Kidney tubule cell (primary cell): Measurements from ENCODE around the gene PCDHGB3.
"Not testable (repeated sequence)": the region's sequence is repeated elsewhere in the genome, so short reads cannot be mapped to it uniquely, and the experiment has no call there.

Source experiments
- DNase-seq: peaks from one replicate; pipeline ENCODE4 v3.0.0-alpha.2; 2018; ENCODE audit warnings: low spot score

PCDHGB3 gene

GRCh38 chr5:141359790-141360426, 10.1 kb upstream of the PCDHGB3 start, which contains the start of gene PCDHGB2:
Gene PCDHGB2 (plus strand): TSS chr5:141359994. CDS start chr5:141360136, 142 bp downstream.
- DNase-seq = peak; percentile 54

GRCh38 chr5:141360685-141361084, 9.4 kb upstream of the PCDHGB3 start:
- DNase-seq = no peak

GRCh38 chr5:141362719-141363118, 7.3 kb upstream of the PCDHGB3 start:
- DNase-seq = no peak

GRCh38 chr5:141363952-141364660, 5.9 kb upstream of the PCDHGB3 start, which contains the start of gene PCDHGA5:
Gene PCDHGA5 (plus strand): TSS chr5:141364162. CDS start chr5:141364331, 169 bp downstream.
- peak; percentile 17 for DNase-seq

DNA sequence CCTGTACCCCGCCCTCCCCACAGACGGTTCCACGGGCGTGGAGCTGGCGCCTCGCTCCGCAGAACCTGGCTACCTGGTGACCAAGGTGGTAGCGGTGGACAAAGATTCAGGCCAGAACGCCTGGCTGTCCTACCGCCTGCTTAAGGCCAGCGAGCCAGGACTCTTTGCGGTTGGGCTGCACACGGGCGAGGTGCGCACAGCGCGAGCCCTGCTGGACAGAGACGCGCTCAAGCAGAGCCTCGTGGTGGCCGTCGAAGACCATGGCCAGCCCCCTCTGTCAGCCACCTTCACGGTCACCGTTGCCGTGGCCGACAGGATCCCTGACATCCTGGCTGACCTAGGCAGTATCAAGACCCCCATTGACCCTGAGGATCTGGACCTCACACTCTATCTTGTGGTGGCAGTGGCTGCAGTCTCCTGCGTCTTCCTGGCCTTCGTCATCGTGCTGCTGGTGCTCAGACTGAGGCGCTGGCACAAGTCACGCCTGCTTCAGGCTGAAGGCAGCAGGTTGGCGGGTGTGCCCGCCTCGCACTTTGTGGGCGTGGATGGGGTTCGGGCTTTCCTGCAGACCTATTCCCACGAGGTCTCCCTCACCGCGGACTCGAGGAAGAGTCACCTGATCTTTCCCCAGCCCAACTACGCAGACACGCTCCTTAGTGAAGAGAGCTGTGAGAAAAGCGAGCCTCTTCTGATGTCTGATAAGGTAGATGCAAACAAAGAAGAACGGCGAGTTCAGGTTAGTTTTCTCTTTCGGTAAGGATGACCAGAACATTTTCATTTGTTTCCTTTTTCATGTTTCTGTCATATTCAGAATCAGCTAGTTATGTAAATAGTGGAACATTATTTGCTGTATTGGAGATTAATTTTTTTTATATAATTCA, 3.8 kb upstream of the PCDHGB3 start:
- no peak for DNase-seq

DNA sequence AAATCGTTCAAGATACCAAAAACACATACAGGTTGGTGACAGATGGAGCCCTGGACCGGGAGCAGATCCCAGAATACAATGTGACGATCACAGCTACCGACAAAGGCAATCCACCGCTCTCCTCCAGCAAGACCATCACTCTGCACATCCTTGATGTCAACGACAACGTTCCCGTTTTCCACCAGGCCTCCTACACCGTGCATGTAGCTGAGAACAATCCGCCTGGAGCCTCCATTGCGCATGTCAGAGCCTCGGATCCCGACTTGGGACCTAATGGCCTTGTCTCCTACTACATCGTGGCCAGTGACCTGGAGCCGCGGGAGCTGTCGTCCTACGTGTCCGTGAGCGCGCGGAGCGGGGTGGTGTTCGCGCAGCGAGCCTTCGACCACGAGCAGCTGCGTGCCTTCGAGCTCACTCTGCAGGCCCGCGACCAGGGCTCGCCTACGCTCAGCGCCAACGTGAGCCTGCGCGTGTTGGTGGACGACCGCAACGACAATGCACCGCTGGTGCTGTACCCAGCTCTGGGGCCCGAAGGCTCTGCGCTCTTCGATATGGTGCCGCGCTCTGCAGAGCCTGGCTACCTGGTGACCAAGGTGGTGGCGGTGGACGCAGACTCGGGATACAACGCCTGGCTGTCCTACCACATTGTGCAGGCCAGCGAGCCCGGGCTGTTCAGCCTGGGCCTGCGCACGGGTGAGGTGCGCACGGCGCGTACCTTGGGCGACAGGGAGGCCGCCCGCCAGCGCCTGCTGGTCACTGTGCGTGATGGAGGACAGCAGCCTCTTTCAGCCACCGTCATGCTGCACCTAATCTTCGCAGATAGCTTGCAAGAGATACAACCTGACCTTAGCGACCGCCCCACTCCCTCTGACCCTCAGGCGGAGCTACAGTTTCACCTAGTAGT, 1.8 kb downstream of the PCDHGB3 start:
- no peak for DNase-seq

DNA sequence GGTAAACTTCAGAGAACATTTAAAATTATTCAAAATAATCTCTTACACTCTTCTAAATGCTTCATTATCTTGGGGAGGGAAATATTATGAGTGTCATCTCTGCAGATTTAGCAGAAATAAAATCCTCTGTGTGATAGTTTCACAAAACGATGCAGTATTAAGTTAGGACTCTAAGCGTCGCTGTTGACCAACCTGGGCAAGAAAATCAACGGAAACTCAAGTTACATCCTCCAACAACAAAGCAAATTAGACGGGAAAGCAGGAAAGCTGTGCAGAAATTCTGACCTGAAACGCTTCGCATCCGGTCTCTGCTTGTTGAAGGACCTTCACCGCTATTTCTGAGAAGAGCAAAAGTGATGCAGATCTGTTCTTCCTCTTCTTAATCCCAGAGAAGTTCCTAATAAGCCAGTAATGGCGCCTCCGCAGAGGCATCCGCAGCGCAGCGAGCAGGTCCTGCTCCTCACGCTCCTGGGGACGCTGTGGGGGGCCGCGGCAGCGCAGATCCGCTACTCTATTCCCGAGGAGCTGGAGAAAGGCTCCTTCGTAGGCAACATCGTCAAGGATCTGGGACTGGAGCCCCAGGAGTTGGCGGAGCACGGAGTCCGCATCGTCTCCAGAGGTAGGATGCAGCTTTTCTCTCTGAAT, 3.8 kb downstream of the PCDHGB3 start, which contains the start of gene PCDHGA6:
Gene PCDHGA6, plus strand, starts transcription at position 219 of the 645 bp plus-strand sequence. Its CDS starts 193 bp downstream, at position 412.
- peak; percentile 39 for DNase-seq

- no peak for DNase-seq
Measured at GRCh38 chr5:141374627-141375026, 4.6 kb downstream of the PCDHGB3 start.

DNA sequence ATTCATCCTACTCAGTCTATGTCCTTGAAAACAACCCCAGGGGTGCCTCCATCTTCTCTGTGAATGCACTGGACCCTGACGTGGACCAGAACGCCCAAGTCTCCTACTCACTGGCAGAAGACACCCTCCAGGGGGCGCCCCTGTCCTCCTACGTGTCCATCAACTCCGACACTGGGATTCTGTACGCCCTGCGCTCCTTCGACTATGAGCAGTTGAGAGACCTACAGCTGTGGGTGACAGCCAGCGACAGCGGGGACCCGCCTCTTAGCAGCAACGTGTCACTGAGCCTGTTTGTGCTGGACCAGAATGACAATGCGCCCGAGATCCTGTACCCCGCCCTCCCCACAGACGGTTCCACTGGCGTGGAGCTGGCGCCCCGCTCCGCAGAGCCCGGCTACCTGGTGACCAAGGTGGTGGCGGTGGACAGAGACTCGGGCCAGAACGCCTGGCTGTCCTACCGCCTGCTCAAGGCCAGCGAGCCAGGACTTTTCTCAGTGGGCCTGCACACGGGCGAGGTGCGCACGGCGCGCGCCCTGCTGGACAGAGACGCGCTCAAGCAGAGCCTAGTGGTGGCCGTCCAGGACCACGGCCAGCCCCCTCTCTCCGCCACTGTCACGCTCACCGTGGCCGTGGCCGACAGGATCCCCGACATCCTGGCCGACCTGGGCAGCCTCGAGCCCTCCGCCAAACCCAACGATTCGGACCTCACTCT, 5.6 kb downstream of the PCDHGB3 start:
- DNase-seq = not testable (repeated sequence)

- peak; percentile 33 for DNase-seq
Measured at GRCh38 chr5:141382469-141383294, 12.6 kb downstream of the PCDHGB3 start, which contains the start of gene PCDHGA7. Gene PCDHGA7 (plus strand): TSS chr5:141382742. CDS start chr5:141382900, 158 bp downstream.

GRCh38 chr5:141383345-141383744, 13.3 kb downstream of the PCDHGB3 start:
- DNase-seq = no peak

DNA sequence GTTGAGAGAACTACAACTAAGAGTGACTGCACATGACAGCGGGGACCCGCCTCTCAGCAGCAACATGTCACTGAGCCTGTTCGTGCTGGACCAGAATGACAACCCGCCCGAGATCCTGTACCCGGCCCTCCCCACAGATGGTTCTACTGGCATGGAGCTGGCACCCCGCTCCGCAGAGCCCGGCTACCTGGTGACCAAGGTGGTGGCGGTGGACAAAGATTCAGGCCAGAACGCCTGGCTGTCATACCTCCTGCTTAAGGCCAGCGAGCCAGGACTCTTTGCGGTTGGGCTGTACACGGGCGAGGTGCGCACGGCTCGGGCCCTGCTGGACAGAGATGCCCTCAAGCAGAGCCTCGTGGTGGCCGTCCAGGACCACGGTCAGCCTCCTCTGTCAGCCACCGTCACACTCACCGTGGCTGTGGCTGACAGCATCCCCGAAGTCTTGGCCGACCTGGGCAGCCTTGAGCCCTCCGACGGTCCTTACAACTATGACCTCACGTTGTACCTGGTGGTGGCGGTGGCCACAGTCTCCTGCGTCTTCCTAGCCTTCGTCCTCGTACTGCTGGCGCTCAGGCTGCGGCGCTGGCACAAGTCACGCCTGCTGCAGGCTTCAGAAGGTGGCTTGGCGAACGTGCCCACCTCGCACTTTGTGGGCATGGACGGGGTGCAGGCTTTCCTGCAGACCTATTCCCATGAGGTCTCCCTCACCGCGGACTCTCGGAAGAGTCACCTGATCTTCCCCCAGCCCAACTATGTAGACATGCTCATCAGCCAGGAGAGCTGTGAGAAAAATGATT, 14.6 kb downstream of the PCDHGB3 start:
- no peak for DNase-seq

DNA sequence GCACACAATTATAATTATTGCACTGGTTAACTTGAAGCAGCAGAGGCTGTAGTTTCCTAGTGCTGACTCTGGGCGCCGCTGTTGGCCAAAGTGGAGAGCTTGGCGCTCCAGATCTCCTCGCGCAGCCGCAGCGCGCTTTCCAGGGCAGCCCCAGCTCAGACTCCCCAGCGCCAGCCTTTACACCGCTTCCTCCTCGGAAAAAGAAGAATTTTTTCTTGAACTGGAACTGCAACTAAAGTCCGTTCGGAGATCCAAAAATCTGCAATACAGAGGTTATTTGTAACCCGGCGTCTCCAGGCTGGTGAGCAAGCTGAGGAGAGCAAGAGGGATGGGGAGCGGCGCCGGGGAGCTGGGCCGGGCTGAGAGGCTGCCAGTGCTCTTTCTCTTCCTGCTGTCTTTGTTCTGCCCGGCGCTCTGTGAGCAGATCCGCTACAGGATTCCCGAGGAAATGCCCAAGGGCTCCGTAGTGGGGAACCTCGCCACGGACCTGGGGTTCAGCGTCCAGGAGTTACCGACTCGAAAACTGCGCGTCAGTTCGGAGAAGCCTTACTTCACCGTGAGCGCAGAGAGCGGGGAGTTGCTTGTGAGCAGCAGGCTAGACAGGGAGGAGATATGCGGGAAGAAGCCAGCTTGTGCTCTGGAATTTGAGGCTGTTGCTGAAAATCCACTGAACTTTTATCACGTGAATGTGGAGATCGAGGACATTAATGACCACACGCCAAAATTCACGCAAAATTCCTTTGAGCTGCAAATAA, 17.7 kb downstream of the PCDHGB3 start, which contains the start of gene PCDHGB4:
Gene PCDHGB4, plus strand, starts transcription at position 142 of the 755 bp plus-strand sequence. Its CDS starts 187 bp downstream, at position 329.
- DNase-seq = peak; percentile 56

DNA sequence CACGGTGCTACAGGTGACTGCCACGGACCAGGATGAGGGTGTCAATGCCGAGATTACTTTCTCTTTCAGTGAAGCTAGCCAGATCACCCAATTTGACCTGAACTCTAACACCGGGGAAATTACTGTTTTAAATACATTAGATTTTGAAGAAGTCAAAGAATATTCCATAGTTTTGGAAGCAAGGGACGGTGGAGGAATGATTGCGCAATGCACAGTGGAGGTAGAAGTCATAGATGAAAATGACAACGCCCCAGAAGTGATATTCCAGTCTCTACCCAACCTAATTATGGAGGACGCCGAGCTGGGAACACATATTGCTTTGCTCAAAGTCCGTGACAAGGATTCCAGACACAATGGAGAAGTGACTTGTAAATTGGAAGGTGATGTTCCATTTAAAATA, 18.6 kb downstream of the PCDHGB3 start:
- DNase-seq = no peak

DNA sequence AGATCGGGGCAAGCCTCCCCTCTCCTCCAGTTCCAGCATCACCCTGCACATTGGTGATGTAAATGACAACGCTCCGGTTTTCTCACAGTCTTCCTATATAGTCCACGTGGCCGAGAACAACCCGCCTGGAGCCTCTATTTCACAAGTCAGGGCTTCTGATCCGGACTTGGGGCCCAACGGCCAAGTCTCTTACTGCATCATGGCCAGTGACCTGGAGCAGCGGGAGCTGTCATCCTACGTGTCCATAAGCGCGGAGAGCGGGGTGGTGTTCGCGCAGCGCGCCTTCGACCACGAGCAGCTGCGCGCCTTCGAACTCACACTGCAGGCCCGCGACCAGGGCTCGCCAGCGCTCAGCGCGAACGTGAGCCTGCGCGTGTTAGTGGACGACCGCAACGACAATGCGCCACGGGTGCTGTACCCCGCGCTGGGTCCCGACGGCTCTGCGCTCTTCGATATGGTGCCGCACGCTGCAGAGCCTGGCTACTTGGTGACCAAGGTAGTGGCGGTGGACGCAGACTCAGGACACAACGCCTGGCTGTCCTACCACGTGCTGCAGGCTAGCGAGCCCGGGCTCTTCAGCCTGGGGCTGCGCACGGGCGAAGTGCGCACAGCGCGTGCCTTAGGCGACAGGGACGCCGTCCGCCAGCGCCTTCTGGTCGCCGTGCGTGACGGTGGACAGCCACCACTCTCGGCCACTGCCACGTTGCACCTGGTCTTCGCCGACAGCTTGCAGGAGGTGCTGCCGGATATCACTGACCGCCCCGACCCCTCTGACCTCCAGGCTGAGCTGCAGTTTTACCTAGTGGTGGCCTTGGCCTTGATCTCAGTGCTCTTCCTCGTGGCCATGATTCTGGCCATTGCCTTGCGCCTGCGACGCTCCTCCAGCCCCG, 19.4 kb downstream of the PCDHGB3 start:
- no peak for DNase-seq
